Stimulated activated CD4-positive, alpha-beta T cell treated with anti-CD3 and anti-CD28 coated beads, Interleukin-1b, Interleukin-23, amount 100 ng/mL, for 1 hour (primary cell): ENCODE results near the gene PTPRN2.
"Not testable (repeated sequence)": the region's sequence is repeated elsewhere in the genome, so short reads cannot be mapped to it uniquely, and the experiment has no call there.

Source experiments
- DNase-seq, 2 donors: peaks; one replicate each; pipeline ENCODE4 v3.0.0-alpha.2; 2020; ENCODE audit warnings: low read depth in 2 of 2

Gene PTPRN2

DNA sequence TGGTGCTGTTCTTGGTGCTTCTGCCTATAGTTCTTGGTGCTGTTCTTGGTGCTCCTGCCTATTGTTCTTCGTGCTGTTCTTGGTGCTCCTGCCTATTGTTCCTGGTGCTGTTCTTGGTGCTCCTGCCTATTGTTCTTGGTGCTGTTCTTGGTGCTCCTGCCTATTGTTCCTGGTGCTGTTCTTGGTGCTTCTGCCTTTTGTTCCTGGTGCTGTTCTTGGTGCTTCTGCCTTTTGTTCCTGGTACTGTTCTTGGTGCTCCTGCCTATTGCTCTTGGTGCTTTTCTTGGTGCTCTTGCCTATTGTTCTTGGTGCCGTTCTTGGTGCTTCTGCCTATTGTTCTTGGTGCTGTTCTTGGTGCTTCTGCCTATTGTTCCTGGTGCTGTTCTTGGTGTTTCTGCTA, 71.1 kb downstream of the PTPRN2 start:
- DNase-seq, result no peak

DNA sequence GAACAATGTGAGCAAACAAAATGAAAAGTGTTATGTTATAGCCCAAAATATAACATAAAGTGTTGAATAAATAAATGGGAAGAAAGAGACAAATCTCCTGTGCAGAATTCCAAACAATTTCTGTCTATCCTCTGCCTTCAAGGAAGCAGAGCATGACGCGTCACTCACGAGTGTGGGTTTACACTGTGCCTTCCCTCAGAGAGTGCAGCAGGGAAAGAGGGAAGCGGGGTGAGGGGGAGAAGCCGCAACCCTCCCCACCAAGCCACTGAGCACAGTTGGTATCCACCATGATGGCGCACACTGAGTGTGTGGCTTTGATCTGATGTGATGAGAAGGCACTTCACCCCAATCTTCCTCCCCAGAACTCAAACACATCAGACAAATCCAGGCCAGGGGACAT, 74.8 kb downstream of the PTPRN2 start:
- DNase-seq, result no peak

DNA sequence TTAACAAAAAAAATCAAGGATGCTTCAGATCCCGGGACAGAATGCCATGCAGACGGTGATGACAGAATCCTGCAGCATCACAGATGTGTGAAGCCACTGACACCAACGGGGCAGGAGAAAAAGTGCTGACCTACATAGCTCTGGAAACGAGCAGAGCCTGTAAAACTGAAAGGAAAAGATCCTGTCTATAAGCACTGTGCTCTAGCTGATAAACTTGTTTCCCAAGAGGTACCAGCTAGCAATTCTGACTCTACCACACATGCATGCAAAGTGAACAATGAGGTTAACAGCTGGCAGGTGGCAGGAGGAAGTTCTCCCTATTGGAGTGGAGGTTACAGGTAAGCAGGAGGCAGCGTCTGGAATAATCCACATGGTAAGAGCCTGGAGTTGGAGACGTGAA, 75.6 kb downstream of the PTPRN2 start:
- DNase-seq, result no peak

DNA sequence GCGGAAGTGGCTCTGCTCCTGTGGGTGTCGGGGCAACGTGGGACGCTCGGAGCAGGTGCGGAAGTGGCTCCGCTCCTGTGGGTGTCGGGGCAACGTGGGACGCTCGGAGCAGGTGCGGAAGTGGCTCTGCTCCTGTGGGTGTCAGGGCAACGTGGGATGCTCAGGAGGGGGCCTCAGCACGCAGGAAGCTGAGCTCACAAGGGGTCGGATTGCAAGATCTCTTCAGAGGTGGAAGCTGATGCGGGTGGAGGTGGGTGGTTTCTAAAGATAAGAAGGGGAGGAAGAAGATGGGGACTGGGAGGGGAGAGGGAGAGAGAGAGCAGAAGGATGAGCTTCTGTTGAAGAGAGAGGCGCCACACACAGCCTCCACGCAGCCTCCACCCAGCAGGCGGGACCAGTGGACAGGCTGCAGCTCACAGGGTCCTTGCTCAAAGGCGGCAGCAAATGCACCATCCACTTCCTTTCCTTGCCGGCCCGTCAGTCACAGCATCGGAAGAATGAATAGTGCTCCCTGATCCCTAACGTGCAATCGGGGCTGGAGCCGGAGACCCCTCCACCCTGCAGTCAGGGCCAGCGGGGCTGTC, 78.7 kb downstream of the PTPRN2 start:
- DNase-seq, result no peak

DNA sequence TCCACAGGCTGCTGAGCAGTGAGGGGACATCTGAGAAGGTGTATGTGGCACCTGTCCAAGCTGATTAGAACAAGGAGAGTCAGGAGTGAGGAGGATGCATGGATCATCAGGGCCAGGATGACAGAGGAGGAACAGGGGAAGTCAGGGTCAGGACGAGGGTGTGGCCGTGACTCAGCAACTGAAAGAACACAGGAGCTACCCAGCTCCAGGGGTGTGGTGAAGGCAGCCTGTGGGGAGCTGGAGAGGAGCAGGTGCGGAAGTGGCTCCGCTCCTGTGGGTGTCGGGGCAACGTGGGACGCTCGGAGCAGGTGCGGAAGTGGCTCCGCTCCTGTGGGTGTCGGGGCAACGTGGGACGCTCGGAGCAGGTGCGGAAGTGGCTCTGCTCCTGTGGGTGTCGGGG, 79.3 kb downstream of the PTPRN2 start:
- DNase-seq, result not testable (repeated sequence)

DNA sequence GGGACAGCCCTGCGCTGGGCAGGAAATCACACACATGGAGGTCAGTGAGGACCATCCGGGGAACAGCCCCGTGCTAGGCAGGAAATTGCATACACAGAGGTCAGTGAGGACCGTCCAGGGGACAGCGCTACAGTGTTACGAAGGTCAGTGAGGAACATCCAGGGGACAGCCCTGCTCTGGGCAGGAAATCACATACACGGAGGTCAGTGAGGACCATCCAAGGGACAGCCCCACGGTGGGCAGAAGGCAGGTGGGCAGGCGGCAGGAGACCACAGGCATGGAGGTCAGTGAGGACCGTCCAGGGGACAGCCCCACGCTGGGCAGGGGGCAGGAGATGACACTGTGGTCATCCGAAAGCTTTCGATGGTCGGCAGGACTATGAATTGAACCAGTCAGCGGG, 79.7 kb downstream of the PTPRN2 start:
- no peak for DNase-seq

DNA sequence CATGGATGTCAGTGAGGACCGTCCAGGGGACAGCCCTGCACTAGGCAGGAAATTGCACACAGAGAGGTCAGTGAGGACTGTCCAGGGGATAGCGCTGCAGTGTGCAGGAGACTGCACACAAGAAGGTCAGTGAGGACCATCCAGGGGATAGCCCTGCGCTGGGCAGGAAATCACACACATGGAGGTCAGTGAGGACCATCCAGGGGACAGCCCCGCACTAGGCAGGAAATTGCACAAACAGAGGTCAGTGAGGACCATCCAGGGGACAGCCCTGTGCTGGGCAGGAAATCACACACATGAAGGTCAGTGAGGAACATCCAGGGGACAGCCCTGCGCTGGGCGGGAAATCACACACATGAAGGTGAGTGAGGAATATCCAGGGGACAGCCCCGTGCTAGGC, 80.4 kb downstream of the PTPRN2 start:
- DNase-seq, result not testable (repeated sequence)

DNA sequence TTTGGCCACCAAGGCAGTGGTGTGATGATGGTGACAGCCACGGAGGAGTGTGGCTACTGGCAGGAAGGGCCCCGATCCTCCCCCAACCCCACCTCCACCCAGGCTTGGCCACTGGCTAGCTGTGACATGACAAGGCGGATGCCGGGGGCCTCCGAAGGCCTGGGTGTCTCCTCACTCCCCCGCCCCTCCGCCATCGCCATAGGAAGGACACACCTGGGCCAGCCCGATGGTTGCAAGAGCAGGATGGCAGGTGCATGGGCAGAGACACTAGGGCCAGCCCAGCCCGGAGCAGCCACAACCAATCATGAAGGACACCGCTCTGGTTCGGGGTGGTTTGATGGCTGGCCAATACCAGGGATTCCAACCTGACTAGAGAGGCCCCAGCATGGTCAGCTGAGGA, 81.0 kb downstream of the PTPRN2 start:
- DNase-seq, result no peak

DNA sequence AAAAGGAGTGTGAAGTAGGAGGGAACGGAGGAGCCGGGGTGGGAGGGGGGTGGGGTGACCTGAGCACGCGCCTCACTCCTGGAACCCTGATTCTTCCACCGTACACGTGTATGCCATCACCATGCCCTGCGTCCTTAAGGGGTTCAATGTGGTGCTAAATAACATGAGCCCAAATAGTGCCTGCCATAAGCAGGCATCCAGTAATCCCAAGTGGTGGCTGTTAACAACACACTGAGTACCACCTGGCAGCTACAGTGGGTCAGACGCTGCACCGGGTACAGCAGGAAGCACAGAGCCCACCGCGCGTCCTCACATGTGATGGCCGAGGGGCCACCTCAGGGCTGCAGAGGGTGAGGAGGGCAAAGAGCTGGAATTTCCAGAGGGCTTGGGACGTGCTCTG, 81.9 kb downstream of the PTPRN2 start:
- DNase-seq, result no peak

DNA sequence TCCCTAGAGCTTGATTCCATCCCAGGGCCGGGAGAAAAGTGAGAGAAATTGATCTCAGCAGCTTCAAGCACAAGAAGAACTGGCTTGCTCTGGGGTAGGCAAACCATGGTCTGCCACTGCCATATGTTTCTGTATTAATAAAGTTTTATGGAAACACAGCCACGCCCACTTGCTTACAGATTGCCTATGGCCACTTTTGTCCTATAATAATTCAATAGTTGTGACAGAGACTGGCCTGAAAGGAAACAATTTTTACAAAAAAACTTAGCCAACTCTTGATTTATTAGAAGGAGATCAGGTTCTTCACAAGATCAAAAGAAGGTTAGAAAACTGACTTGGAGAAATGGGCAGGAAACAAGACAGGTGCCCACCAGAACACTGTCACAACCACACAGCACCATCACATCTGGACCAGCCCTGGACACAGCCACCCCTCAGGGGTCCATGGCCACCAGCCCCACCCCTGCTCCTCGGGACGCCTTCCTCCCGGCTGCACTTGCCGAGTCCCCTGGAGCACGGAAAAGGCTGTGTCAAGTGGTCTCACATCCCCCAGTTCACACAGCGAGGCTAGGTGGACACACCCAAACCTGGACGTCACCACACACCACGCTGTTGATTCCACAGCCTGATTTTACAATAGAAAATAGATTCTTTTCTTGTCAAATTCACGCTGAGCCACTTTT, 85.4 kb downstream of the PTPRN2 start:
- no peak for DNase-seq

DNA sequence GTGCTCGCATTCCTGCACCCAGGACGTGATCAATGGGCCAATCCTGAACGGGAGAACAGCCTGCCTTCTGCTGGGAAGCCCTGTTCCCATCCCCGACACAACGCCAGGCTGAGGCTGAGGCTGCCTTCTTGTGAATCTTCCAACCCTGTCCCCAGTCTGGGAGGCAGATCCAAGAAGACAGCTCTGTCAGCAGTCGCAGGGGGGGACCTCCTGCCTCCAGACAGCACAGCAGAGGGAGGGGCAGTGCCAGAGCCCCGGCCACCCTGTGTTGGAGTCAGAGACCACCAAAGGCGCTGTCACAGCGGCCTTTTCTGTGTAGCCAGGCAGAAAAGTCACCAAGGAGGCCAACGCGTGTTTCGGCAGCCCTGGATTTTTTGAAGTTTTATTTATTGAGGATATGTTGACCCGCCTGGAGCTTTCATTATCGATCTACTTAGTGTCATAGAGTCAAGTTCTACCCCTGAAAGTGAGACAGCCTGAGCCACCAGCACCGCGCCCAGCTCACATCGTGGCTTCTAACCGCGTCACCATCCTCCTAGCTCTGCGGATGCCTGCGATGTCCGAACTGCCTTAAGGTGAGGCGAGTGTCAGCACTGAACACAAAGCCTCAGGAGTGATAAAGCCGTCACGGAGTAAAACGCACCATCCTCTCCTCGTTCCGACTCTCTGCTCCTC, 86.1 kb downstream of the PTPRN2 start:
- DNase-seq, result no peak

DNA sequence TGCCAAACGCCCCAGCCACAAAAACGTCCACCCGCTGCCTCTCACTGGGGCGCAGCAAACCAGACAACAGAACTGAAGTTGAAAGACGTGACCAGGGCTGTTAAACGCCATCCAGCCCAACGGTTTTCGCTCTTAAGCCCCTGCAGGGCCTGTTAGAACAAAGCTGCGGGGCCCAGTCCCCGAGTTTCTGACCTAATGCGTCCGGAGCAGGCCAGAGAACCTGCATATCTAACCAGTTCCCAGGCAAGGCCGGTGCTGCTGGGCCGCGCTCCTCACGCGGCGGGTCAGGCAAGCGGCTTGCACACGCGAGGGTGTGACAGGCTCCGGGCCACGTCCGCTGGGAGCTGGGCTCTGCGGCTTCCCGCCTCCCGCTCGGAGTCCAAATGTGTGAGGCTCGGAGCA, 87.0 kb downstream of the PTPRN2 start:
- no peak for DNase-seq

DNA sequence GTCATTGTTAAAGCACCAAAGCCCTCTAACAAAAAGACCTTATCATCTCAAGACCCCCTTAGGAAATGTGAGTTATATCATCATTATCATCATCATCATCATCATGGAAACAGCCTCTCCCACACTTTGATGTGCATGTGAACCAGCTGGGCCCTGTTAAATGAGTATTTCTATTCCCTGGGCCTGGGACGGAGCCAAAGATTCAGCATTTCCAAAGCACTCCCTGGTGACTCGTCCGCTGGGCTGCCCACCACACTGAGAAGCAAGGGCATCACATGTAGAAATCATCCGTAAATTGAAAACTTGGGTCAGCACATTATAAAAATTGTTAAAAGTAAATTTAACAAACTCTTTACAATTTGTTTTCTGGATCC, 88.6 kb downstream of the PTPRN2 start:
- DNase-seq, result no peak

DNA sequence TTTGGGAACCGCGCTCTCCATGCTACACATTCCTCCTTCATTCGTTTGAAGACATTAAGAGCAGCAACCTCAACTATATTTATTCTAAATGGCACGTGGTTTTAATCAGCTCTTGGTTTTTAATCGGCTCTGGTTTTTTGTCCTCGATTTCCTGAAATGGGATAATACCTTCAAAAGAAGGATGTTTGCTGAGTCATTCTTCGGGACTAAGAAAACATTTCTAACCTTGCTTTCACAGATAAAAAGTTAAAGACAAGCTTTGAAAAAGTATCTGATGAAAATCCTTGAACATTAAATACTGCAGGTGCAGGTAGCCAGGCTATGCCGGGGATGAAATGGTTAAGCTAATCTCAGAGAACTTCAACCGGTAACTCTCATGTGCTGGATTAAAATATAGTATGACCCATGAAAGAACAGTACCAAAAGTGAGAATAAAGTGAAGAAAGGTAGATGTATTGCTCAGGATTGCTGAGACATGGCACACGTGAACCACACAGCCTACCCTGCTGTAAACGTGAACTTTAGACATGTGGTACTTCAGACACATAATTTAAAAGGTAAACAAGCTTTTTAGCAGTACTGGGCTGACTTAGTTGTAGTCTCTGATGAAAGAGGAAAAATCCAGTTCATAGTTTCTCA, 89.1 kb downstream of the PTPRN2 start:
- no peak for DNase-seq

DNA sequence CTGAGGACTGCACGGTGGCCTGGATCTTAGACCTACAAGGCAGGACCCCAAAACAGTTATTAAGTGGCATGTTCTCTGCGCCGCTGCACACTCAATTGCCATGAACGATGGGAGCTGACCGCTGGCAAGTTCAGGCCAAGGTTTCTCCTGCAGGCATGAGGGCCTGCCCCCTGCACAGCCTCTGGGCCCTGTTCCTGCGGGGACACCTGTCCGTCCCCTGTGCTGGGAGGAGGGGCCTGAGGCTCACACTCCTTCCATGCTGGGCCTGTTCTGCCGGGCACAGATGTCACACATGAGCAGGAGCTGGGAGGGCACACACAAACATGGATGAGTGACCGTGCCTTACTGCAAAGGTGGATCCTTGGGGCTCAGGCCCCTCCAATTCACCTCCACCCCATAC, 90.0 kb downstream of the PTPRN2 start:
- DNase-seq, result no peak

DNA sequence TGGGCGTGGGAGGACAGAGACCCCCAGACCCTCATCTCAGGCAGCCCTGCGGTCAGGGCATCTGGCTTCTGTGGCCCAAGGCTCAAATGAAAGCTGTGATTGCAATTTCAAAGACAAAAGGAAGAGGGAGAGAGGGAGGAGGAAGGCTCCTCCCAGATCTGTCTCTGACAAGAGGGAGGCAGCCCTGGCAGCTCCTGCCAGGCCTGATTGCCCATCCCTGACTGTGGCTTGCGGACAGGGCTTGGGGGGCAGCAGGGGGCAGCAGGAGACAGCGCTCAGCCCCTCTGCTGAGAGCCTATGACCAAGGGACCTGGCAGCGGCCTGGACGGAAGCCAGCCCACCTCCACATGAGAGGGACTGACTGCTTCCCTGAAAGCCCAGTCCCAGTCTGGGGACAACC, 91.8 kb downstream of the PTPRN2 start:
- no peak for DNase-seq

DNA sequence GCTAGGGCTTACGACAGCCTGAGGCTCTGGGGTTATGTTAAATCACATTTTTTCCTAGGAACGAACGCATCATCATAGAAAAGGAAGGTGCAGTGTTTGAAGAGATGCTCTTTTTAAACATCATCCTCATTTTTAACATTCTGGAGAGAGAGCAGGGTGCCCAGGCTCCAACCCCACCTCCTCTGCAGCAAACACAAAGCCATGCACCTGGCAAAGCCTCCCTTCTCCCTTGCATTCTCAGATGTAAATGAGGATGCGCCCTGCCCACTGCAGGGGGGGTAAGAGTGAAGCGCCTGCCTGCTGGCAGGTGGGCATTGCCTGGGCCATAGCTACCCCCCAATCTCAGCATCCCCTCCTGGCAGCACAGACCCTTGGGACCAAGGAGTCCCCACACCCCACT, 92.4 kb downstream of the PTPRN2 start:
- DNase-seq, result no peak

DNA sequence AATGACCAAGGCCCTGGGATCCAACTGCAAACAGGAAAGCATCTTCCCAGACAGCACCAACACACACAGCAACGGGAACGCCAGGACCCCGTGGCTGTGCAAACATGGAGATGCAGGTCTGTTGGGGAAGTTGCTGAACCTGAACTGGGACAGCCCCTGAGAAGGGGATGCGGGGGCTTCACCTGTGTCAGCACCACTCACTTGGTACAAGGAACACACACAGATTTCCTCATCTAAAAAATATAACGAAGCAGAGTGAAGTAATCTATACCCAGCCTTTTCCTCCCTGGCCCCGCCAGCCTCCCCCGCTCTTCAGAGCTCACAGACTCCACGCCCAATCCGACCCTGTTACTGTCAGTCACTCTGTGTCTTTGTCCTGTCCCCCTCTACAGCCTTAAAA, 93.0 kb downstream of the PTPRN2 start:
- DNase-seq, result no peak

DNA sequence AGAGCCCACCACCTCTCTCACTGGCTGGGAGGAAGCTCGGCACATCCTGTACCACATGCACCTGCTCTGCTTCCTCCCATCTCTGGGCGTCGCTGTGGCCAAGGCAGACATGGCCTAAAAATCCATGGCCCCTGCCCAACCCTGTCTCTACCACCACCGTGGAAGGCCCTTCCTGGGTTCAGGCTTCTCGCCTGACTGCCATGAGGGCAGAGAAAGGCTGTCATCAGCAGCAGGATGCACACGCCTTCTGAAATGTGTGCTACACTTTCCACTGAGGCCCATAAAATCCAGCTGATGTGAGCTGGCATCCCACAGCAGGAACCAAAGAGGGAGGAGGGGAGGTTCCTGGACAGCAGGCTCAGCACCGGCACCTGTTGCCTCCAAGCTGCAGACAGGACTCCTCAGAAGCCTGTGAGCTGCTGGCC, 93.4 kb downstream of the PTPRN2 start:
- no peak for DNase-seq

DNA sequence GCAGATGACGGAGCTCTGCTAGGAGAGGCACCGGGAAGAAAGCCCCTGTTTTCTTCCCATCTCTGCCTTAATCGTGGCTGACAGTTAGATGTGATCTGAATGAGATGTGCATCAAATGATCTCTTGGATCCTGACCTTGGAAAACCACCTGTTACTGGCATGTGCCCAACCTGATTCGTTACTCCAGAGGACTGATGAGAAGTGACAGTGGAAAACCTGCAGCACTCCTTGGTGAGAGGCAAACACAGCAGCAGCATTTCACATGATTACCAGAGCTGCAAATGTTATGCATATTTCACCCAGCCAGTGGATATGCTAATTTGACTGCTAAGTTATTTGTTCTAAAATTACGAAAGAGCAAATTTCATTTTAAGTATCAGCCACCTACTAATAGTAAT, 95.3 kb downstream of the PTPRN2 start:
- no peak for DNase-seq

DNA sequence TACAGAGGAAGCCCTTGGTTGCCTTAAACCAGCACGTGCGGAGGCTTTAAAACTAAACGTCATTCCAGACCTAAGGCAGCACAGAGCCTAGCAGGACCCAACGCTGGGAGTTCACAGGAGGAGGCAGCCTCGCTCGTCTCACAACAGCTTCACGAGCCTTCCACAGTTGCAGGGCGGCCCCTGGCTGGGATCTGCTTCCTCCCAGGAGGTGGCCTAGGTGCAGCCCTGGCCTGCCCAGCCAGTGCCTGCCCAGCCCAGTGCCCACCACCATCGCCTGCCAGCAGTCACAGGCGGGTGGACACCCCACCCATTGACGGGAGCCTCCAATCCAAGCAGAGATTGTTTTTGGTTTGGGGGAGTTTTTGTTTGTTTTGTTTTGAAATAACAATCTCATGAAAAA, 96.5 kb downstream of the PTPRN2 start:
- DNase-seq, result no peak

DNA sequence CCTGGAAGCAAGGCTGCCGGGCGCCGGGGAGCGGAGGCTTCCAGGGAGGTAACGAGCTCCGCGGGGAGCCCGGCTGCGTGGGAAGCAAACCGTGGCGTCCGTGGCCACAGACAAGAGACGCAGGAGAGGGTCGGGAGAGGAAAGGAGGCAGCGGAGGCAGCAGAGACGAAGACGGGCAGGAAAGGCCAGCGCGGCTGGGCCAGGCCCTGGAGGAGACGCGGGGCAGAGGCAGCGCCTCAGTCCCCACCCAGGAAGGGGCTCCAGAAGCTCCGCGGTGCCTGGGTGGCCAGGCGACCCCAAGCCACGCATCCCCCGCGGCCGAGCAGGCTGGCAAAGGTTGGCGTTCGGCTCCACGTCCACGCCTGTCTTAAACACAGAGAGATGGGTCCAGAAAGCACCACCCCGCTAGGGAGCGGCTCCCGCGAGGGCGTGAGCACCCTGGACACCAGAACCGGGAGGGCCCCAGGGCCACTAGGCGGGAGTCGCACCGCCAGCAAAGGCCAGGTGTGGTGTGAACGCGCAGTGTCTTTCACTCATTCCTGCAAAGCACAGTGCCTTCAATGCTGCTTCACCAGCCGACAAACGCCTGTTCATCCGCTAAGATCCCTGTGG, 97.3 kb downstream of the PTPRN2 start:
- DNase-seq, result no peak
